Fibroblast of gingiva (primary cell): Measurements from ENCODE around the gene VKORC1.

Source experiments
- DNase-seq: peaks from one replicate; pipeline ENCODE4 v3.0.0-alpha.2; 2011; ENCODE audit warnings: low read depth

VKORC1 gene

GRCh38 chr16:31063495-31063842 is 31.1 kb downstream of the VKORC1 start:
- no peak for DNase-seq

GRCh38 chr16:31061813-31062440 is 32.7 kb downstream of the VKORC1 start:
- no peak for DNase-seq

- DNase-seq, result no peak
These were observed 33.3 kb downstream of the VKORC1 start for GRCh38 chr16:31061126-31061812.

GRCh38 chr16:31055613-31056012 is 39.0 kb downstream of the VKORC1 start:
- no peak for DNase-seq

- peak; percentile 88 for DNase-seq
These were observed 42.5 kb downstream of the VKORC1 start for GRCh38 chr16:31052114-31052513.

- DNase-seq, result peak; percentile 67
These were observed 44.1 kb downstream of the VKORC1 start for GRCh38 chr16:31050280-31051030.

GRCh38 chr16:31043898-31044481 is 50.6 kb downstream of the VKORC1 start:
- no peak for DNase-seq

- DNase-seq, result peak; percentile 13
These were observed 51.2 kb downstream of the VKORC1 start for GRCh38 chr16:31043352-31043751.

- DNase-seq, result no peak
These were observed 51.7 kb downstream of the VKORC1 start for GRCh38 chr16:31042866-31043265.
